Lower leg skin (tissue), 4 donors: ENCODE data around the gene HOGA1. TPM values are rescaled to one million over a fixed set of nuclear protein-coding genes. Genes with fewer than 3 reads are reported as not detected.
"Not testable (repeated sequence)": the region's sequence is repeated elsewhere in the genome, so short reads cannot be mapped to it uniquely, and the experiment has no call there.

ENCODE experiments used
- DNase-seq, 2 donors: peaks; one replicate each; pipeline ENCODE4 v3.0.0-alpha.2; 2019; ENCODE audit warnings: low spot score in 2 of 2
- H3K4me3 ChIP-seq: fragments of 200-600 bp; sonication (generic); 2 replicates; pipeline ENCODE4 v1.5.1; 2017; ENCODE audit warnings: mild to moderate bottlenecking, low read depth; ENCODE audit not compliant: poor library complexity, severe bottlenecking
- POLR2A ChIP-seq, 2 donors: fragments of 450-650 bp; IDR thresholded peaks; one replicate each; pipeline ENCODE4 v1.6.1; 2016 to 2017; ENCODE audit warnings: antibody characterized with exemption in 2 of 2, mild to moderate bottlenecking in 1 of 2, moderate library complexity in 1 of 2
- WGBS, 2 donors: methylation state at CpG; one replicate each; pipeline ENCODE4 v1.1.5; 2018; 5-methylcytosine and 5-hydroxymethylcytosine counted together
- intact Hi-C: fragments of 100-400 bp; cut with DNase I; formaldehyde crosslinking; loops from one replicate; pipeline ENCODE4 v1.15.0; 2023; ENCODE audit warnings: low total_unique reads
- total RNA-seq, 4 donors: library from RNA; depleted of rRNA; stranded (reverse); fragments of >200 nt; gene quantifications; one replicate each; pipeline ENCODE4 v1.1.0, GENCODE V29; 2016
- TF ChIP-seq, protein P1 (sequence below), 3 donors: fragments of 450-650 bp; IDR thresholded peaks; one replicate each; pipeline ENCODE4 v1.5.1; 2016; ENCODE audit warnings: antibody characterized with exemption in 3 of 3, mild to moderate bottlenecking in 3 of 3, moderate library complexity in 2 of 3

Gene HOGA1
- total RNA-seq, 4 donors from 2014 or later, result 1.3 to 3.6 (median 2.1) TPM

GRCh38 chr10:97644936-97645335 lies 60.7 kb downstream of the HOGA1 start:
- no peak overlapping the region for H3K4me3 ChIP-seq
- intact Hi-C loops, result no loop called here
- 90 to 91% methylated on average over 4 of the region's 4 CpGs for WGBS, 2 donors
- TF ChIP-seq, protein P1, sequence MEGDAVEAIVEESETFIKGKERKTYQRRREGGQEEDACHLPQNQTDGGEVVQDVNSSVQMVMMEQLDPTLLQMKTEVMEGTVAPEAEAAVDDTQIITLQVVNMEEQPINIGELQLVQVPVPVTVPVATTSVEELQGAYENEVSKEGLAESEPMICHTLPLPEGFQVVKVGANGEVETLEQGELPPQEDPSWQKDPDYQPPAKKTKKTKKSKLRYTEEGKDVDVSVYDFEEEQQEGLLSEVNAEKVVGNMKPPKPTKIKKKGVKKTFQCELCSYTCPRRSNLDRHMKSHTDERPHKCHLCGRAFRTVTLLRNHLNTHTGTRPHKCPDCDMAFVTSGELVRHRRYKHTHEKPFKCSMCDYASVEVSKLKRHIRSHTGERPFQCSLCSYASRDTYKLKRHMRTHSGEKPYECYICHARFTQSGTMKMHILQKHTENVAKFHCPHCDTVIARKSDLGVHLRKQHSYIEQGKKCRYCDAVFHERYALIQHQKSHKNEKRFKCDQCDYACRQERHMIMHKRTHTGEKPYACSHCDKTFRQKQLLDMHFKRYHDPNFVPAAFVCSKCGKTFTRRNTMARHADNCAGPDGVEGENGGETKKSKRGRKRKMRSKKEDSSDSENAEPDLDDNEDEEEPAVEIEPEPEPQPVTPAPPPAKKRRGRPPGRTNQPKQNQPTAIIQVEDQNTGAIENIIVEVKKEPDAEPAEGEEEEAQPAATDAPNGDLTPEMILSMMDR (IDR thresholded peaks at IDR 0.05), result no peak
- TF ChIP-seq POLR2A (IDR thresholded peaks at IDR 0.05), result no peak
- DNase-seq, result no peak

DNA sequence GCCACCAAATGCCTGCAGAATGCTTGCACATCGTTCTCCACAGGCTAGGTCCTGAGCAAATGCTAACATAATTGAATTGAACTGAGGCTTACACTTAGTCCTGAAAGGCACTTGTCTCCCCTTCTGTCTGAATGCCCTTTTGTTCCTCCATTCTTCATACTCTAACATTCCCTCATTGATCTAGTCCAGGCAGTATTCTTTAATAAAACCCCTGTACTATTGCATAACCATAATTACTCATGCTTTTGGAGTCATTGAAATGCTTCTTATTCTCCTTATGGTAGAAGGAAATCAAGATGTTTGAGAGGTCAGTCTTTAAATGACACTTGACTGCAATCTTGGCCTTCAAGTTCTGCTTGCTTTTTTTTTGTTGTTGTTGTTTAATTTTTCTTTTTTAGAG lies 63.4 kb downstream of the HOGA1 start:
- no peak for DNase-seq
- WGBS, 2 donors, result 72 to 80% methylated on average over 1 of the region's 1 CpG
- intact Hi-C loops, result no loop called here
- TF ChIP-seq, protein P1 (IDR thresholded peaks at IDR 0.05), result no peak
- TF ChIP-seq POLR2A (IDR thresholded peaks at IDR 0.05), result no peak
- H3K4me3 ChIP-seq, result no peak overlapping the region

DNA sequence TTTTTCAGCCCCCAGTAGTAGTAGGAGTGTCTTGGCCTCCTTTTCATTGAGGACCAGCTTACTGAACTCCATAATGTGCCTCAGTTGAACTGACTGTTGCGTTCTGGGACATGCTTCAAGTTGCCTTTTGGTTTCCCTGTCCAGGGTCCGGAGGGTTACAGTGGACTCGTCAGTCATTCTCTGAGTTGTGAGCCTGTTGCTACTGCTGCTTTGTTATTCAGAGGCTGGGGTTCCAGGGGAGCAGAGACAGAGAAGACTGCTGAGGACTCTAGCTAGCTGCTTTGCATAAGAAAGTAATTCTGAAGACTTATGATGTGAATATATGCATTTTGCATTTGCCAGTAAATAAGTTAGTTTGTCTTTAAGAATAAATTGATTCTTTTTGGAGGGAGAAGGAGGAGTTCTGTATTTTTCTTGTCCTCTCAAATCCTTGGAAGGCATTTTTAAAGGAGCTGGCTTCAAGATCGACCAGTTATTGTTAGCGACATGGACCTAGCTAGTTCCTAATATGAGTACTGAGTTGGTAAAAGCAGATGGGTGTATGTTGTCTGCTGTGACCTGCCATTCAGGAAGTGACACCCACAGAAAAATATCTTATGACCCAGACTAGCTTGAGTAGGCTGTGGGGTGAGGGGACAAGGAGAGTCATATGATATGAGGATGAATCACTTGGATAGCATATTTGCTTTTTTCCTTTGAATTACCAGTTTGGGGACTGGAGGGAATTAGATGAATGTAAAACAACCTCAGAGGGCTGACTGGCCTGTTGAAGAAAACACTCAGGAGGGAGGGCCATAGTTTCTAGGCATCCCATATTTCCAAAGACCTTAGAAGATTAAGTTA lies 64.6 kb downstream of the HOGA1 start:
- TF ChIP-seq, protein P1 (IDR thresholded peaks at IDR 0.05), result no peak
- no peak for TF ChIP-seq POLR2A (IDR thresholded peaks at IDR 0.05)
- H3K4me3 ChIP-seq, result no peak overlapping the region

DNA sequence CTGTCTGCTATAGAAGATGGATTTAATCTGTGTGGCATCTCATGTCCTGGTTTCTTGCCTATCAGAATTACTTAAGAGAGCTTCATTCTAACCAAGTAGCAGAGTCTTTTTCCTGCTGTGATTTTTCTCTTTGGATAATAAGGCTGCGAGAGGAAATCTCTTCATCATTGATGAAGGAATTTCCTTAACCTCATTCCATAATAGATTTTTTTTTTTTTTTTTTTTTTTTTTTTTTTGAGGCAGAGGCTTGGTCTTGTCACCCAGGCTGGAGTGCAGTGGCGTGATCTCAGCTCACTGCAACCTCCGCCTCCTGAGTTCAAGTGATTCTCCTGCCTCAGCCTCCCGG lies 65.2 kb downstream of the HOGA1 start:
- 83 to 87% methylated on average over 4 of the region's 4 CpGs for WGBS, 2 donors
- DNase-seq, H3K4me3 ChIP-seq, intact Hi-C loops: not testable (repeated sequence)

More for the DNA sequence above, 64.6 kb downstream of the HOGA1 start:
- DNase-seq, result peak in 1 of 2 donors; percentile 66
- intact Hi-C loops, result no loop called here
- WGBS, 2 donors, result 68 to 70% methylated on average over 5 of the region's 5 CpGs

DNA sequence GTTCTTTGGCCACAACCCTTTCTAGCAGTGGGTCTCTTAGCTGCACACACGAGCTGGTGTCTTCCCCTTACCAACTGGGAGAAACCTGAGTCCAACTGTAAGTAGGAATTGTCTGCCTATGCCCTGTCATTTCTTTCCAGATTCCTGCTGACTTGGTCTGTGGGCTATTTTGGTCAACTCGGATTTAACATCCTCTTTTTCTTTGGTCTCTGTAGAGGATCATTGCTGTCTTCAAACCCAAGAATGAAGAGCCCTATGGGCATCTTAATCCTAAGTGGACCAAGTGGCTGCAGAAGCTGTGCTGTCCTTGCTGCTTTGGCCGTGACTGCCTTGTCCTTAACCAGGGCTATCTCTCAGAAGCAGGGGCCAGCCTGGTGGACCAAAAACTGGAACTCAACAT lies 66.5 kb downstream of the HOGA1 start:
- intact Hi-C loops, result no loop called here
- WGBS, 2 donors, result 84 to 88% methylated on average over 3 of the region's 3 CpGs
- TF ChIP-seq, protein P1 (IDR thresholded peaks at IDR 0.05), result no peak
- no peak for TF ChIP-seq POLR2A (IDR thresholded peaks at IDR 0.05)

DNA sequence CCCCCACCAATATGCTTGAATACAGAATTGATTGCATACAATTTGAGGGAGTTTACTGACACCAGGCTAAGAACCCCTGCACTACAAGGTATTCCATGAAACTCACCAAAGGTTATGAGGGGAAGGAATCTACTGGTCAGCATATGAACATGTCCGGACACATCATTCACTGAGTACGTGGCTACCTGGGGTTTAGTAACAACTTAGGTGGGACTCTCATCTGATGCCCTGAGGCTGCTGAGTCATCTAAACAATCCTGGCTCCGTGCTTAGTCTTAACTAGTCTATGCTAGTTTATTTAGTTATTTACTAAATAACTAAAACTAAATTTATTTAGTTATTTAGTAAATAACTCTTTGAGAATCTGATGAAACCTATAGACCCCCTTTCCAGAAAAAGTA lies 67.6 kb downstream of the HOGA1 start:
- WGBS, 2 donors, result 58 to 68% methylated on average over 3 of the region's 3 CpGs
- no peak for DNase-seq
- TF ChIP-seq POLR2A (IDR thresholded peaks at IDR 0.05), result no peak
- TF ChIP-seq, protein P1 (IDR thresholded peaks at IDR 0.05), result no peak
- no peak overlapping the region for H3K4me3 ChIP-seq
- intact Hi-C loops, result no loop called here

More for the DNA sequence above, 66.5 kb downstream of the HOGA1 start:
- no peak overlapping the region for H3K4me3 ChIP-seq
- DNase-seq, result no peak
